Measurements from ENCODE around the gene HOXA1. TPM values are rescaled to one million over a fixed set of nuclear protein-coding genes. Genes with fewer than 3 reads are reported as not detected.

HOXA1 gene
- total and polyA plus RNA-seq, 2 of the 8 experiments (the other 6 are each of a cell fraction or from before 2014, with no cell fraction given), result not detected

GRCh38 chr7:27103489-27104226, 7.9 kb upstream of the HOXA1 start:
- DNase-seq (ENCODE audit: low read depth in 1 of 2, low spot score in 2 of 2), result no peak
- Histone ChIP-seq H3K23ac (ENCODE audit: insufficient read length) (no peak overlapping the region), H4K20me1 (replicated peaks in 1 of 2; ENCODE audit: control insufficient read depth in 1 of 2, insufficient read depth in 2 of 2, low read length in 2 of 2) (peaks cover 13 to 33% of the 10 kb centered on the region in 2 experiments), H2BK15ac (ENCODE audit: low read length) (no peak overlapping the region), H3K36me3 (ENCODE audit: control insufficient read depth in 2 of 4, insufficient read depth in 4 of 4, low read length in 3 of 4) (peaks cover 0 to 11% (median 0%) of the 10 kb centered on the region in 4 experiments; a peak in 1 of 8 replicates), H2BK12ac (ENCODE audit: low read depth, low read length) (no peak overlapping the region), H4K8ac (ENCODE audit: extremely low read depth, insufficient read depth, low read length) (no peak overlapping the region; the same call in 1 of the 2 replicates), H3K18ac (ENCODE audit: extremely low read depth, low read length) (no peak overlapping the region), H3K27me3 (replicated peaks in 1 of 4; ENCODE audit: control insufficient read depth in 3 of 4, extremely low read depth in 1 of 4, insufficient read depth in 3 of 4, low read length in 3 of 4) (peaks cover 94 to 100% (median 97%) of the 10 kb centered on the region in 4 experiments), H3K4ac (replicated peaks; ENCODE audit: insufficient read length, low read depth, low read length) (no peak overlapping the region), H4K91ac (replicated peaks; ENCODE audit: insufficient read length, low read length) (no peak overlapping the region), H3K4me1 (replicated peaks in 1 of 4; ENCODE audit: control insufficient read depth in 3 of 4, insufficient read depth in 4 of 4, low read length in 3 of 4) (peaks cover 0 to 14% (median 10%) of the 10 kb centered on the region in 4 experiments; a peak in 6 of 7 replicates), H3K4me2 (ENCODE audit: insufficient read depth in 1 of 2, low read depth in 2 of 2, low read length in 2 of 2) (no peak overlapping the region), H4K5ac (ENCODE audit: insufficient read length, low read depth, low read length) (no peak overlapping the region), H2BK120ac (replicated peaks; ENCODE audit: low read depth, low read length) (no peak overlapping the region), H3K9ac (replicated peaks in 1 of 4; ENCODE audit: extremely low read depth in 1 of 4, low read depth in 3 of 4, low read length in 3 of 4) (no peak overlapping the region), H3K23me2 (ENCODE audit: low read depth, low read length) (0 out of 2 replicates have a peak, but pooled peaks cover 1% of the 10 kb centered on the region), H3K27ac (ENCODE audit: low read depth, low read length) (no peak overlapping the region), H2BK20ac (ENCODE audit: low read length) (no peak overlapping the region), H3K79me1 (ENCODE audit: low read depth, low read length) (no peaks in the 10 kb centered on the region), H3K79me2 (ENCODE audit: control insufficient read depth in 1 of 2, insufficient read depth in 2 of 2, low read length in 2 of 2) (no peaks in the 10 kb centered on the region), H3K4me3 (ENCODE audit: extremely low read depth in 1 of 4, insufficient read depth in 2 of 4, low read depth in 3 of 4, low read length in 4 of 4) (no peak overlapping the region), H2AFZ (ENCODE audit: low read length) (no peak overlapping the region), H2AK5ac (ENCODE audit: low read depth, low read length) (0 out of 2 replicates have a peak overlapping the region, but pooled peaks have one; percentile 53), H3K56ac (replicated peaks; ENCODE audit: insufficient read length, low read depth, low read length) (no peak overlapping the region), H3K9me3 (ENCODE audit: insufficient read depth in 2 of 2, low read depth in 1 of 2, low read length in 1 of 2) (no peaks in the 10 kb centered on the region), H2BK5ac (ENCODE audit: low read depth, low read length) (no peak overlapping the region), H3K14ac (ENCODE audit: insufficient read length) (no peak overlapping the region)
- ChIA-PET POLR2A (ENCODE audit: partially characterized antibody) (no interaction called here), CTCF (ENCODE audit: partially characterized antibody) (no interaction called here)
- no peak for FAIRE-seq
- 12% methylated on average over 35 of the region's 35 CpGs; no CpG with 5 or more reads in 1 of the 2 experiments for WGBS, 2 experiments (ENCODE audit: extremely low coverage in 1 of 2, insufficient coverage in 1 of 2, insufficient read length in 1 of 2, insufficient replicate concordance in 2 of 2, low coverage in 1 of 2, low lambda C conversion rate in 2 of 2, missing lambda C conversion rate in 1 of 2)
- TF ChIP-seq EZH2 (IDR thresholded peaks at IDR 0.05; ENCODE audit: low read depth, low read length, severe bottlenecking), result peak; percentile 98
- TF ChIP-seq RNF2 (IDR thresholded peaks at IDR 0.05; ENCODE audit: borderline replicate concordance, low read depth, low read length, missing control alignments, poor library complexity, severe bottlenecking), result peak; percentile 89
- TF ChIP-seq SUZ12 (IDR thresholded peaks at IDR 0.05; ENCODE audit: low read length), result peak; percentile 97
- no peak for TF ChIP-seq ATF3 (IDR thresholded peaks at IDR 0.05; ENCODE audit: insufficient read depth, low read depth, low read length)
